Gastroesophageal sphincter (tissue), 4 donors: ENCODE results near the gene NOBOX. TPM values are rescaled to one million over a fixed set of nuclear protein-coding genes. Genes with fewer than 3 reads are reported as not detected.
"Not testable (repeated sequence)": the region's sequence is repeated elsewhere in the genome, so short reads cannot be mapped to it uniquely, and the experiment has no call there.

ENCODE experiments used
- ATAC-seq: fragments of 150-250 bp; one replicate; pipeline ENCODE4 v1.9.1; 2016; ENCODE audit warnings: mild to moderate bottlenecking, moderate library complexity
- H3K27ac ChIP-seq, 4 donors: fragments of 200-600 bp; sonication (generic) in 3 of 4; 1 replicate in 3 of 4; 2 replicates in 1 of 4; pipeline ENCODE4 v1.5.1; 2016 to 2019
- H3K27me3 ChIP-seq: fragments of 200-600 bp; sonication (generic); one replicate; pipeline ENCODE4 v1.5.1; 2019
- H3K36me3 ChIP-seq, 2 donors: fragments of 200-600 bp; sonication (generic); one replicate each; pipeline ENCODE4 v1.5.1; 2019; ENCODE audit warnings: control low read depth in 1 of 2
- H3K4me1 ChIP-seq, 3 donors: fragments of 200-600 bp; sonication (generic); 1 replicate in 2 of 3; 2 replicates in 1 of 3; pipeline ENCODE4 v1.5.1; 2016 to 2019; ENCODE audit warnings: control low read depth in 2 of 3
- H3K4me3 ChIP-seq, 2 donors: fragments of 200-600 bp; sonication (generic); one replicate each; pipeline ENCODE4 v1.5.1; 2019; ENCODE audit warnings: mild to moderate bottlenecking in 1 of 2, moderate library complexity in 1 of 2
- H3K9me3 ChIP-seq, 3 donors: fragments of 200-600 bp; sonication (generic); one replicate each; pipeline ENCODE4 v1.5.1; 2017 to 2019; ENCODE audit warnings: control low read depth in 2 of 3
- EP300 ChIP-seq: sonication (generic); formaldehyde crosslinking; IDR thresholded peaks from one replicate; pipeline ENCODE4 v1.6.1; 2017; ENCODE audit warnings: antibody characterized with exemption, mild to moderate bottlenecking
- POLR2A ChIP-seq, 2 donors: fragments of 450-650 bp; IDR thresholded peaks; one replicate each; pipeline ENCODE4 v1.6.1; 2017; ENCODE audit warnings: antibody characterized with exemption in 2 of 2, mild to moderate bottlenecking in 2 of 2, moderate library complexity in 1 of 2
- POLR2AphosphoS5 ChIP-seq: sonication (generic); formaldehyde crosslinking; IDR thresholded peaks from one replicate; pipeline ENCODE4 v1.6.1; 2017; ENCODE audit warnings: antibody characterized with exemption
- WGBS, 2 donors: methylation state at CpG; one replicate each; pipeline ENCODE4 v1.1.5; 2018; ENCODE audit warnings: low coverage in 1 of 2; 5-methylcytosine and 5-hydroxymethylcytosine counted together
- total RNA-seq, 4 donors: library from RNA; depleted of rRNA; stranded (reverse); fragments of >200 nt; gene quantifications; one replicate each; pipeline ENCODE4 v1.1.0, GENCODE V29; 2016
- TF ChIP-seq, protein P1 (sequence below), 4 experiments: fragments of 200-600 bp in 2 of 4; fragments of 450-650 bp in 2 of 4; sonication (generic) in 1 of 4; IDR thresholded peaks; one replicate each; pipeline ENCODE4 v1.5.1; 2017 to 2019; ENCODE audit warnings: antibody characterized with exemption in 4 of 4, mild to moderate bottlenecking in 2 of 4, moderate library complexity in 2 of 4

The NOBOX gene
- total RNA-seq, 4 donors from 2014 or later = not detected

DNA sequence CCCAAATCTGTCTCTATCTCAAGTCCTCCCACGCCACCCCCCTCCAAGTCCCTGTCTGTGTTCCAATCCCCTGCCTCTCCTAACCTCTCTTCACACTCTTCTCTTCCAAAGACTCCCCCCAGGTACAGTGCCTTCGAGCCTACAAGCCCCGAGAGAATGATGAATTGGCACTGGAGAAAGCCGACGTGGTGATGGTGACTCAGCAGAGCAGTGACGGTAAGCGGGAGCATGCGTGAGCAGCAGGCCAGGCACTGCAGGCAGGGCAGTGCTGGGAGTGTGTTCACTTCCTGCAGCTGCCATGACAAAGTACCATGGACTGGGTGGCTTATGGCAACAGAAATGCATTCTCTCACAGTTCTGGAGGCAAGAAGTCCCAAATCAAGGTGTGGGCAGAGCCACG lies 24.8 kb downstream of the NOBOX start:
- H3K27ac ChIP-seq = no peak overlapping the region
- no peaks in the 10 kb centered on the region for H3K4me1 ChIP-seq
- no peak for ATAC-seq
- TF ChIP-seq EP300 (no peak), POLR2AphosphoS5 (no peak), POLR2A (IDR thresholded peaks at IDR 0.05) (no peak)
- TF ChIP-seq, protein P1, sequence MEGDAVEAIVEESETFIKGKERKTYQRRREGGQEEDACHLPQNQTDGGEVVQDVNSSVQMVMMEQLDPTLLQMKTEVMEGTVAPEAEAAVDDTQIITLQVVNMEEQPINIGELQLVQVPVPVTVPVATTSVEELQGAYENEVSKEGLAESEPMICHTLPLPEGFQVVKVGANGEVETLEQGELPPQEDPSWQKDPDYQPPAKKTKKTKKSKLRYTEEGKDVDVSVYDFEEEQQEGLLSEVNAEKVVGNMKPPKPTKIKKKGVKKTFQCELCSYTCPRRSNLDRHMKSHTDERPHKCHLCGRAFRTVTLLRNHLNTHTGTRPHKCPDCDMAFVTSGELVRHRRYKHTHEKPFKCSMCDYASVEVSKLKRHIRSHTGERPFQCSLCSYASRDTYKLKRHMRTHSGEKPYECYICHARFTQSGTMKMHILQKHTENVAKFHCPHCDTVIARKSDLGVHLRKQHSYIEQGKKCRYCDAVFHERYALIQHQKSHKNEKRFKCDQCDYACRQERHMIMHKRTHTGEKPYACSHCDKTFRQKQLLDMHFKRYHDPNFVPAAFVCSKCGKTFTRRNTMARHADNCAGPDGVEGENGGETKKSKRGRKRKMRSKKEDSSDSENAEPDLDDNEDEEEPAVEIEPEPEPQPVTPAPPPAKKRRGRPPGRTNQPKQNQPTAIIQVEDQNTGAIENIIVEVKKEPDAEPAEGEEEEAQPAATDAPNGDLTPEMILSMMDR (IDR thresholded peaks at IDR 0.05) = no peak
- 80 to 89% methylated on average over 1 to 2 of the region's 9 CpGs for WGBS, 2 donors
- H3K27me3 ChIP-seq = no peaks in the 10 kb centered on the region
- peaks cover 0 to 35% of the 10 kb centered on the region in 2 donors for H3K36me3 ChIP-seq
- no peak overlapping the region for H3K4me3 ChIP-seq
- H3K9me3 ChIP-seq = no peaks in the 10 kb centered on the region

DNA sequence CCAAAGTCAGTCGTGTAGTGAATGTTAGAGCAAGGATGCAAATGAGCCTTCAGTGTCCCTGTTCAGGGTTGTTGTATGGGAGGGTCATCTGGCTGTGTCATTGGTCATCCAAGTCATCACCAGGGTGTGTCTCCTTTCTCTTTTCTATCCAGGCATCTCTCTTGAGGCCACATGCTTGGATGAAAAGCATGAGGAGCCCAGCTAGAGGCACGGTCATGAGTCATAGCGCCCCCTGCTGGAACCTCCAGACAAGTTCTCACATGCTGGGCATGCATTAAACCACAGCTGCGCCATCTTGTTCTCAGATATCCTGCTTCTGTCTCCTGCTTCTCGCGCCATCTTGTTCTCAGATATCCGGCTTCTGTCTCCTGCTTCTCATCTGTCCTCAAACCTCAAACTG lies 34.3 kb downstream of the NOBOX start:
- WGBS, 2 donors = no CpG with 5 or more reads among the region's 7 CpGs

DNA sequence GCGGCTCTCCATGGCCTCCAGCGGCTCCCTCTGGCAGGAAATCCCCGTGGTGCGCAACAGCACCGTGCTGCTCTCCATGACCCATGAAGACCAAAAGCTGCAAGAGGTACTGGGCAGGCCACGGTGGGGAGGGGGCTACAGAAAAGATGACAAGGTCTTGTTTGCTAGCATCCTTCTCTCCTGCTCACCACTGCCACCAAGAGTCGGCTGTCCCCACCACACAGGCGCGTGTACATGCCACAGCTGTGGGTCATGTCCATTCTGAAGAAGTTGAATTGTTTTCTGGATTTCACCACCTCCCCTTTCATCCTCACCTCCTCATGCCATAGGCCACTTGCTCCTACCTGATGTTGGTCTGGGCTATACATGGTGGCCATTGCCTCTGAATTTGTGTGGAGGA lies 36.2 kb downstream of the NOBOX start:
- not testable (repeated sequence) for H3K9me3 ChIP-seq, H3K36me3 ChIP-seq, H3K4me1 ChIP-seq, H3K27me3 ChIP-seq, ATAC-seq, H3K27ac ChIP-seq, H3K4me3 ChIP-seq
- no CpG with 5 or more reads among the region's 9 CpGs for WGBS, 2 donors

More for the DNA sequence above, 34.3 kb downstream of the NOBOX start:
- H3K4me1 ChIP-seq, ATAC-seq, H3K27ac ChIP-seq, H3K27me3 ChIP-seq, H3K9me3 ChIP-seq, H3K4me3 ChIP-seq, H3K36me3 ChIP-seq: not testable (repeated sequence)

DNA sequence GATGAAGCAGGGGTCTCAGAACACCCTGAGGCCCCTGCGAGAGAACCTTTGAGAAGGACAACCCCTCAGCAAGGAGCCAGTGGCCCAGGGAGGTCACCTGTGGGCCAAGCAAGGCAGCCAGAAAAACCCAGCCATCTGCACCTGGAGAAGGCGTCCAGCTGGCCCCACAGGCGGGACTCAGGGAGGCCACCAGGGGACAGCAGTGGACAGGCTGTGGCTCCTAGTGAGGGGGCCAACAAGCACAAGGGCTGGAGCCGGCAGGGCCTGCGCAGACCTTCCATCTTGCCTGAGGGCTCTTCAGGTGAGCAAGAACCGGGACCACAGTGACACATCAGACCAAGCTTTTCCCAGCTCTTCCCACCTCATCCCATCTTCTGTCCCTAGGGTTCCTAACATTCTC lies 38.0 kb downstream of the NOBOX start:
- not testable (repeated sequence) for H3K4me1 ChIP-seq, H3K4me3 ChIP-seq, H3K9me3 ChIP-seq, H3K27me3 ChIP-seq, ATAC-seq, H3K27ac ChIP-seq, H3K36me3 ChIP-seq
- WGBS, 2 donors = no CpG with 5 or more reads among the region's 6 CpGs

DNA sequence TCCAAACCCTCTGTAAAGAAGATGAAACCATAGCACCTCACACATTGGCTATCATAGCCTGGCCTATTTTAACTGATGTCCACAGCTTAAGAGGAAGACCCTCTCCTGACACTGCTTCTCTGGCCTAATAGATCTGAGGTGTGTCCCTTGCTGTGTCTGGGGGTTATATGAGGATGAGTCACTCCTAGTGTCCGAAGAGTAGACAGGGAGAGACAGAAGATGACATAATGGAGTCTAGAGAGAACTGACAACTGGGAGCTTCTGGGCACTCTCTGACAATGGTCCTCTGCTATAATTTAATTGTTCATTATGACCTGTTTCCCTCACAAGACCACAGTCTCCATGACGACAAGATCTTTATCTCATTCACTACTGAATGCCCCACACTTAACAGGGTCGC lies 41.4 kb downstream of the NOBOX start:
- WGBS, 2 donors = no CpG with 5 or more reads among the region's 3 CpGs
- not testable (repeated sequence) for H3K27ac ChIP-seq, H3K27me3 ChIP-seq, H3K36me3 ChIP-seq, H3K9me3 ChIP-seq, H3K4me3 ChIP-seq, ATAC-seq, H3K4me1 ChIP-seq

DNA sequence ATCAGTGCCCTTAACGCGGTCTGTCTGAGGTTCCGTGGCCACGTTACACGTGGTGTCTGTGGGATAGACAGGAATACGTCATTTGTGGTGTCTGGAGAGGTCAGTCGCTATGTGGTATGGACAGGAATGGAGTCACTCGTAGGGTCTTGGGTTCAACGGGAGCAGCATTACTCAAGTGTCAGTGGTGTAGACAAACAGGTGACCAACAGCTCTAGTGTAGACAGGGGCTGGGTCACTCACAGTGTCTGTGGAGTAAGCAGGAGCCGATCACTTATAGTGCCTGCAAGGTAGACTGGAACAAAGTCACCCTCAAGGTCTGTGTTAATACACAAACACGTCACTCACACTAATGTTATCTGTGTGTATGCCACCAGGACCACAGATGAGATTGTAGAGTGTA lies 46.6 kb downstream of the NOBOX start:
- no CpG with 5 or more reads among the region's 11 CpGs for WGBS, 2 donors
- not testable (repeated sequence) for H3K4me3 ChIP-seq, H3K36me3 ChIP-seq, H3K9me3 ChIP-seq, H3K27me3 ChIP-seq, ATAC-seq, H3K27ac ChIP-seq, H3K4me1 ChIP-seq

DNA sequence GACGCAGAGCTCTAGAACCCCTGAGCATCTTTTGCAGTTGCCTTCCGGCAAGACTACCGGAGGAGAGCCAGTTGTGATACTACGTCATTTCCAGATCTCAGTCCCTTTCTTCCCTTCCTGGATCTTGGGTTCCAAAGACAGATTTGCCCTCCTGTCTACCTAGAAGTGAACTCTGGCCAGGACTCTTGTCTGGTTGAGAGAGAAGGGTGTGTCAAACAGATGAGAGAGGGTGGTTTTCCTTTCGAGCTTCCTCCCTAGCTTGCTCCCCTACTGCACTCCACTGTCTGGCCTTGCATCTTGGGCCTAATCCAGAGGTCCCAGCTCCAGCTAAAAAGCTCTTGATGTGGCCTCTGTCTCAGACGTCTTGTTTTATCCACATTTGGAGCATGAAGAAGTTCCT lies 47.3 kb downstream of the NOBOX start:
- H3K4me3 ChIP-seq, H3K27ac ChIP-seq, H3K36me3 ChIP-seq, H3K27me3 ChIP-seq, H3K4me1 ChIP-seq, H3K9me3 ChIP-seq, ATAC-seq: not testable (repeated sequence)
- no CpG with 5 or more reads among the region's 6 CpGs for WGBS, 2 donors

DNA sequence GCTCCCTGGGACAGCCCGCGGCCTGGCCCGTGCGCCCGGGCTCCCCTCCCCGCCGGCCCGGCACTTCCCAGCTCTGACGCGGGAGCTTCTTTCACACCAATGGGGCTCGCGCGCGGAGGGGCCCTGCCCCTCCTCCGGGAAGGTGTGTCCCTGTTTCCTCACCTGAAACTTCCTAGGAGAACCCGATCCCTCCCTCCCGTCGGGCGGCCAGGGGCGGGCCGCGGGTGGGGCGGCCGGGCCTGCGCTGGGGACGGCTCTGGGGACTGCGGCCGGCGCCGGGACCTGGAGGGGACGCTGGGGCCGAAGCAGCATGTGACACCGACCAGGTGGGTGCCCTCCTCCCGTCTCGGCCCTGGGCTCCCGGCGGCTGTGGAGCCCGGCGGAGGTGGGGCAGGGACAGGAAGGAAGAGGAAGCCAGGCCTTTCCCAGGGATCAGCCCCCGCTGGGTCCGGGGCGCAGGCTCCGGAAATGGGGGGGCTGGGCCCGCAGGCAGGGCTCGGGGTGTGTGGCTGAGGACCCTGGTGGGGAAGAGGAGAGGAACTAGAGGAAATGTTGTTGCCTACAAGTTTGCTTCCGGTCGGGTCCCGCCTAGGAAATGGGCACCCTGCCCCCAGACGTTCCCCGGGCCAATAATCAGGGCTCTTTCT lies 48.2 kb downstream of the NOBOX start, which contains the start of gene ARHGEF5:
Gene ARHGEF5 (plus strand): TSS at position 227 of the 647 bp plus-strand sequence. CDS start 7,268 bp downstream, outside the sequence.
- H3K4me1 ChIP-seq, H3K9me3 ChIP-seq, H3K36me3 ChIP-seq, H3K27ac ChIP-seq, H3K27me3 ChIP-seq: not testable (repeated sequence)
- WGBS, 2 donors = no CpG with 5 or more reads among the region's 50 CpGs
- ATAC-seq = peak; percentile 83
- peak within 1 kb of the TSS in 1 of 2 donors; percentile 24 for H3K4me3 ChIP-seq

DNA sequence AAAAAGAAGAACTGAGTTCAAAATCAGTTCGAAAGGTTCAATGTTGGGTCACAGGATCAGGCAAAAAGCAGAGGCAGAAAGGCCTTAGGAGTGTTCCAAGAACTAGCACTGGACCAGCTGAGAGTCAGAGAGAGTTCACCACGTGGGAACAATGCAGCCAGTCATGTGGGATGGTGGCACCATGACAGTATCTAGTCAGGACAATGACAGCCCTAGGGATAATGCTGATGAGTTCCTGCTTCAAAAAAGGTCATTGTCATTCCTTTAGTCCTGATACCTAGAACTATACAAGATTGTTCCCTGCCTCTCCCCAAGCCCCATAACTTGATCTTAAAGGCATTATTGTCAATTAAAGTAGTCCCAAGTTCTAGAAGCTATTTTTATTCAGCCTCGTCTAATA lies 51.8 kb downstream of the NOBOX start:
- H3K27ac ChIP-seq, H3K36me3 ChIP-seq, H3K4me1 ChIP-seq, ATAC-seq, H3K4me3 ChIP-seq, H3K27me3 ChIP-seq, H3K9me3 ChIP-seq: not testable (repeated sequence)
- 40 to 70% methylated on average over 1 of the region's 3 CpGs for WGBS, 2 donors

DNA sequence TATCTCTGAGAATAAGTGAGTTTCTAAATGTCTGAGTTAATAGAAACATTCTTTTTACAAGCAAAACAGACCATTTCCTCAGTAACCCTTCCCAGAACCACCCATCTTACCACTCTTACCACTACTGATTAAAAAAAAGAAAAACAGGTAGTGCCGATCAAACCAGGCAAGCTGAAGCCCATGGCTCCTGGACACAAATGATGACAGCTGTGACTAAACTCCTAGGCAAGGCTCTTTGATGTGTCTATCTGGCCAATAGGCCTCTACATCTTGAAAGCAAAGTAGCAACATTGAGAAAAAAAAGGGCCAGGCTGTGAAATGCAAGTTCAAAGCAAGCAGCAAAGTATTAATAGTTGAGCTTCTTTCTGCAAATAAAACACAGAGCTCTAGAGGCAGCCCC lies 54.9 kb downstream of the NOBOX start:
- not testable (repeated sequence) for H3K4me1 ChIP-seq, H3K4me3 ChIP-seq, H3K36me3 ChIP-seq, ATAC-seq, H3K27ac ChIP-seq, H3K27me3 ChIP-seq, H3K9me3 ChIP-seq
- no CpG with 5 or more reads among the region's 1 CpG for WGBS, 2 donors
